ENCODE measurements around the gene SREBF2. TPM values are rescaled to one million over a fixed set of nuclear protein-coding genes. Genes with fewer than 3 reads are reported as not detected.

Gene SREBF2
- polyA plus RNA-seq (2013, experiment 1 of 2): 98.2 TPM
- 93.9 TPM for polyA plus RNA-seq (2013, experiment 2 of 2)

DNA sequence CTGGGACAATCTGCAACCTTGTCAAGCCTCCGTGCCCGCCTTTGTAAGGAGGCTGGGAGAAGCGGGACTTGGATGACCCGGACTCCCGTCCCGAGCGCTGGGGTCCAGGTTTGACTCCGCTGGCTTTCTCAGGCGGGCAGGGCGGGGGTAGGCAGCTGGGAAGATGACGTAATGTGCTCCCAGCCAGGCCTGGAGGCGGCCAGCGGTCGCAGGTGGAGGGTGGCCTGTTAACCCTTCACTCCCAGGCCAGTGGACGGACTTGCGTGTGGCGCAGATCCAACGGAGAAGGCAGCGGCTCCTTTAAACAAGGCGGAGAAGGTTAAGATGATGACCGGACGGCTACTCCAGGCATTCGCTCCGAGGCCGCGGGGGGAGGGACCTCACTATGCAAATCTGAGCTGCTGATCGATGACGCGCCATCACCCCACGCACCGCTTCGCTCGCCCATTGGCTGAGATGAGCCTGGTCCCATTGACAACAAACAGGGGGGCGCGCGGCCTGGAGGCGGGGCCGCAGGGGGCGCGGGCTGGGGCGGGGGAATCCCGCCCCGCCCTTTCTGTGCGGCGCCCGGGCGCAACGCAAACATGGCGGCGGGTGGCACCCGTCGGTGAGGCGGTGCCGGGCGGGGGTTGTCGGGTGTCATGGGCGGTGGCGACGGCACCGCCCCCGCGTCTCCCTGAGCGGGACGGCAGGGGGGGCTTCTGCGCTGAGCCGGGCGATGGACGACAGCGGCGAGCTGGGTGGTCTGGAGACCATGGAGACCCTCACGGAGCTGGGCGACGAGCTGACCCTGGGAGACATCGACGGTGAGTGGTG lies at the start of gene SREBF2:
Gene SREBF2, plus strand, starts transcription at position 553 of the 816 bp plus-strand sequence. Its CDS starts 166 bp downstream, at position 719.
- Histone ChIP-seq H3K79me1 (replicated peaks; ENCODE audit: low read length, poor library complexity, severe bottlenecking) (peaks cover 2% of the 10 kb centered on the region), H3K18ac (ENCODE audit: low read depth in 1 of 2, low read length in 2 of 2) (peak within 1 kb of the TSS; percentile 96 to 100), H2BK12ac (ENCODE audit: low read length in 2 of 2) (peak within 1 kb of the TSS; percentile 96 to 99), H3K36me3 (ENCODE audit: control insufficient read depth in 1 of 2, insufficient read depth in 2 of 2, low read depth in 1 of 2, low read length in 2 of 2) (peaks cover 7 to 17% of the 10 kb centered on the region in 2 experiments), H4K91ac (ENCODE audit: low read length) (peak within 1 kb of the TSS; percentile 95), H3K14ac (ENCODE audit: low read length in 2 of 2) (peak within 1 kb of the TSS; percentile 37 to 99), H4K8ac (ENCODE audit: low read length) (peak within 1 kb of the TSS; percentile 87), H3K4me1 (ENCODE audit: control insufficient read depth, insufficient read depth, low read depth, low read length) (peaks cover 8% of the 10 kb centered on the region), H3K27me3 (ENCODE audit: control insufficient read depth in 1 of 2, insufficient read depth in 1 of 2, low read length in 2 of 2) (no peaks in the 10 kb centered on the region), H2BK120ac (ENCODE audit: low read depth, low read length) (peak within 1 kb of the TSS; percentile 98), H3K4me2 (ENCODE audit: low read length, poor library complexity, severe bottlenecking) (peak within 1 kb of the TSS; percentile 89), H3K23ac (ENCODE audit: low read length in 2 of 2) (peak within 1 kb of the TSS in 1 of 2 experiments; percentile 91), H2AFZ (ENCODE audit: low read depth, low read length) (peak within 1 kb of the TSS; percentile 58), H3K9me3 (ENCODE audit: control insufficient read depth, low read length) (no peaks in the 10 kb centered on the region), H2AK5ac (ENCODE audit: low read length, severe bottlenecking) (peak within 1 kb of the TSS; percentile 35), H3K4ac (ENCODE audit: low read depth in 1 of 2, low read length in 2 of 2) (peak within 1 kb of the TSS; percentile 94 to 99), H3K4me3 (ENCODE audit: insufficient read depth in 1 of 2, low read depth in 1 of 2, low read length in 2 of 2) (peak within 1 kb of the TSS; percentile 91 to 97), H2BK15ac (ENCODE audit: low read depth, poor library complexity, severe bottlenecking) (peak within 1 kb of the TSS; percentile 100), H3K9ac (ENCODE audit: low read length) (peak within 1 kb of the TSS; percentile 90), H2BK5ac (ENCODE audit: low read depth, low read length, poor library complexity, severe bottlenecking) (peak within 1 kb of the TSS; percentile 87), H3K27ac (ENCODE audit: low read length, poor library complexity, severe bottlenecking) (peak within 1 kb of the TSS; percentile 91)
- 1% methylated on average over 57 of the region's 75 CpGs for WGBS
- DNase-seq: peak; percentile 100

- no peak overlapping the region for H2BK120ac ChIP-seq (ENCODE audit: low read depth, low read length)
- H2BK5ac ChIP-seq (ENCODE audit: low read depth, low read length, poor library complexity, severe bottlenecking): no peak overlapping the region
- no peak overlapping the region for H3K4me2 ChIP-seq (ENCODE audit: low read length, poor library complexity, severe bottlenecking)
- no peaks in the 10 kb centered on the region for H3K79me1 ChIP-seq (replicated peaks; ENCODE audit: low read length, poor library complexity, severe bottlenecking)
- WGBS: 67% methylated on average over 2 of the region's 2 CpGs
- H2AFZ ChIP-seq (ENCODE audit: low read depth, low read length): no peak overlapping the region
- no peak for DNase-seq
- no peak overlapping the region for H3K18ac ChIP-seq (ENCODE audit: low read depth in 1 of 2, low read length in 2 of 2)
- H3K27me3 ChIP-seq (ENCODE audit: control insufficient read depth in 1 of 2, insufficient read depth in 1 of 2, low read length in 2 of 2): no peaks in the 10 kb centered on the region
- peaks cover under 1% of the 10 kb centered on the region for H3K4me1 ChIP-seq (ENCODE audit: control insufficient read depth, insufficient read depth, low read depth, low read length)
- no peak overlapping the region for H3K23ac ChIP-seq (ENCODE audit: low read length in 2 of 2)
- H3K4ac ChIP-seq (ENCODE audit: low read depth in 1 of 2, low read length in 2 of 2): no peak overlapping the region
- H2AK5ac ChIP-seq (ENCODE audit: low read length, severe bottlenecking): no peak overlapping the region
- no peak overlapping the region for H4K91ac ChIP-seq (ENCODE audit: low read length)
- no peak overlapping the region for H3K9ac ChIP-seq (ENCODE audit: low read length)
- no peak overlapping the region for H3K27ac ChIP-seq (ENCODE audit: low read length, poor library complexity, severe bottlenecking)
- no peak overlapping the region for H2BK15ac ChIP-seq (ENCODE audit: low read depth, poor library complexity, severe bottlenecking)
- H3K14ac ChIP-seq (ENCODE audit: low read length in 2 of 2): no peak overlapping the region
- no peak overlapping the region for H2BK12ac ChIP-seq (ENCODE audit: low read length in 2 of 2)
- H4K8ac ChIP-seq (ENCODE audit: low read length): no peak overlapping the region
- H3K4me3 ChIP-seq (ENCODE audit: insufficient read depth in 1 of 2, low read depth in 1 of 2, low read length in 2 of 2): no peak overlapping the region
- no peaks in the 10 kb centered on the region for H3K36me3 ChIP-seq (ENCODE audit: control insufficient read depth in 1 of 2, insufficient read depth in 2 of 2, low read depth in 1 of 2, low read length in 2 of 2)
- H3K9me3 ChIP-seq (ENCODE audit: control insufficient read depth, low read length): no peaks in the 10 kb centered on the region
These were observed 45.6 kb upstream of the SREBF2 start for GRCh38 chr22:41787331-41787730.

DNA sequence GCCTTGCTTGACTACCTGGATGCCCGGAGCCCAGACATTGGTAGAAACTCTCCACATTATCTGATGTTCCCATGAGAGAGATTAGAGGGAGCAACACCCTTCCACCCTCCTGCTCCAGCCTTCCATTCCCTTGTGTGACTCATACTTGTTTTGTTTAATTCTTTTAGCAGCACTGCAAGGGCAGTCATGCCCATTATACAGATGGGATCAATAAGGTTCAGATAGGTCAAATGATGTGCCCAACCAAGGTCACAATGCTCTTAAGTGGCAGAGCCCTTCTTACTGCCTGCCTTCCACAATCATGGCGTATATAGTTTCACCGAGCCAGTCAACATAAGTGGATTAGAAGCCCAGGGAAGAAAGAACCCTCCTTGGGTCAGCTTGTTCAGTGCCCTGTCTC lies 39.0 kb upstream of the SREBF2 start:
- 92% methylated on average over 3 of the region's 3 CpGs for WGBS
- Histone ChIP-seq H2AFZ (ENCODE audit: low read depth, low read length) (no peak overlapping the region), H3K4ac (ENCODE audit: low read depth in 1 of 2, low read length in 2 of 2) (no peak overlapping the region), H2BK5ac (ENCODE audit: low read depth, low read length, poor library complexity, severe bottlenecking) (no peak overlapping the region), H3K4me1 (ENCODE audit: control insufficient read depth, insufficient read depth, low read depth, low read length) (no peaks in the 10 kb centered on the region), H3K14ac (ENCODE audit: low read length in 2 of 2) (no peak overlapping the region), H3K27ac (ENCODE audit: low read length, poor library complexity, severe bottlenecking) (no peak overlapping the region), H3K4me2 (ENCODE audit: low read length, poor library complexity, severe bottlenecking) (no peak overlapping the region), H3K36me3 (ENCODE audit: control insufficient read depth in 1 of 2, insufficient read depth in 2 of 2, low read depth in 1 of 2, low read length in 2 of 2) (no peaks in the 10 kb centered on the region), H2BK120ac (ENCODE audit: low read depth, low read length) (no peak overlapping the region), H3K9me3 (ENCODE audit: control insufficient read depth, low read length) (no peaks in the 10 kb centered on the region), H3K23ac (ENCODE audit: low read length in 2 of 2) (no peak overlapping the region), H2BK15ac (ENCODE audit: low read depth, poor library complexity, severe bottlenecking) (no peak overlapping the region), H4K8ac (ENCODE audit: low read length) (no peak overlapping the region), H3K18ac (ENCODE audit: low read depth in 1 of 2, low read length in 2 of 2) (no peak overlapping the region), H2AK5ac (ENCODE audit: low read length, severe bottlenecking) (no peak overlapping the region), H4K91ac (ENCODE audit: low read length) (no peak overlapping the region), H3K9ac (ENCODE audit: low read length) (no peak overlapping the region), H3K4me3 (ENCODE audit: insufficient read depth in 1 of 2, low read depth in 1 of 2, low read length in 2 of 2) (no peak overlapping the region), H3K27me3 (ENCODE audit: control insufficient read depth in 1 of 2, insufficient read depth in 1 of 2, low read length in 2 of 2) (no peaks in the 10 kb centered on the region), H3K79me1 (replicated peaks; ENCODE audit: low read length, poor library complexity, severe bottlenecking) (no peaks in the 10 kb centered on the region), H2BK12ac (ENCODE audit: low read length in 2 of 2) (no peak overlapping the region)
- no peak for DNase-seq

DNA sequence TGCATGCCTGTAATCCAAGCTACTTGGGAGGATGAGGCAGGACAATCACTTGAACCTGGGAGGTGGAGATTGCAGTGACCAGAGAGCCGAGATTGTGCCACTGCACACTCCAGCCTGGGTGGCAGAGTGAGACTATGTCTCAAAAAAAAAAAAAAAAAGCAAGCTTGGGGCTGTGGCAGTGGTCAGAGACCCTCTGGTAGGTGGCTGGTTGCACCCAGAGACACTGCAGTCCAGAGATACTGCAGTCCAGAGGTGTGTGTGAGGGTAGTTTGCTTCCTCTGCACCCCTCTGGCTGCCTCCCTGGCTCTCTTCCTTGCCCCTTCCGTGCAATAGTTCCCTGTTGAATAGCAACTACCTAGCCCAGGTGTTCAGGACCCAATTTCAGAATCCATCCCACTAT lies 34.2 kb upstream of the SREBF2 start:
- Histone ChIP-seq H3K23ac (ENCODE audit: low read length in 2 of 2) (no peak overlapping the region), H2BK5ac (ENCODE audit: low read depth, low read length, poor library complexity, severe bottlenecking) (no peak overlapping the region), H2AK5ac (ENCODE audit: low read length, severe bottlenecking) (peak overlapping the region; percentile 8), H2BK12ac (ENCODE audit: low read length in 2 of 2) (no peak overlapping the region), H3K27ac (ENCODE audit: low read length, poor library complexity, severe bottlenecking) (no peak overlapping the region), H2BK15ac (ENCODE audit: low read depth, poor library complexity, severe bottlenecking) (no peak overlapping the region), H3K36me3 (ENCODE audit: control insufficient read depth in 1 of 2, insufficient read depth in 2 of 2, low read depth in 1 of 2, low read length in 2 of 2) (no peaks in the 10 kb centered on the region), H3K9ac (ENCODE audit: low read length) (no peak overlapping the region), H4K91ac (ENCODE audit: low read length) (no peak overlapping the region), H3K4me3 (ENCODE audit: insufficient read depth in 1 of 2, low read depth in 1 of 2, low read length in 2 of 2) (no peak overlapping the region), H3K27me3 (ENCODE audit: control insufficient read depth in 1 of 2, insufficient read depth in 1 of 2, low read length in 2 of 2) (no peaks in the 10 kb centered on the region), H3K4me2 (ENCODE audit: low read length, poor library complexity, severe bottlenecking) (no peak overlapping the region), H3K9me3 (ENCODE audit: control insufficient read depth, low read length) (no peaks in the 10 kb centered on the region), H3K14ac (ENCODE audit: low read length in 2 of 2) (no peak overlapping the region), H3K79me1 (replicated peaks; ENCODE audit: low read length, poor library complexity, severe bottlenecking) (peaks cover 4% of the 10 kb centered on the region), H2BK120ac (ENCODE audit: low read depth, low read length) (no peak overlapping the region), H3K18ac (ENCODE audit: low read depth in 1 of 2, low read length in 2 of 2) (no peak overlapping the region), H4K8ac (ENCODE audit: low read length) (no peak overlapping the region), H3K4ac (ENCODE audit: low read depth in 1 of 2, low read length in 2 of 2) (no peak overlapping the region), H2AFZ (ENCODE audit: low read depth, low read length) (no peak overlapping the region), H3K4me1 (ENCODE audit: control insufficient read depth, insufficient read depth, low read depth, low read length) (peaks cover 7% of the 10 kb centered on the region)
- DNase-seq: no peak
- WGBS: 94% methylated on average over 2 of the region's 2 CpGs

All from mesenchymal stem cell (in vitro differentiated cells and primary cell).